Measurements from ENCODE around the gene TRAF6.

The TRAF6 gene

DNA sequence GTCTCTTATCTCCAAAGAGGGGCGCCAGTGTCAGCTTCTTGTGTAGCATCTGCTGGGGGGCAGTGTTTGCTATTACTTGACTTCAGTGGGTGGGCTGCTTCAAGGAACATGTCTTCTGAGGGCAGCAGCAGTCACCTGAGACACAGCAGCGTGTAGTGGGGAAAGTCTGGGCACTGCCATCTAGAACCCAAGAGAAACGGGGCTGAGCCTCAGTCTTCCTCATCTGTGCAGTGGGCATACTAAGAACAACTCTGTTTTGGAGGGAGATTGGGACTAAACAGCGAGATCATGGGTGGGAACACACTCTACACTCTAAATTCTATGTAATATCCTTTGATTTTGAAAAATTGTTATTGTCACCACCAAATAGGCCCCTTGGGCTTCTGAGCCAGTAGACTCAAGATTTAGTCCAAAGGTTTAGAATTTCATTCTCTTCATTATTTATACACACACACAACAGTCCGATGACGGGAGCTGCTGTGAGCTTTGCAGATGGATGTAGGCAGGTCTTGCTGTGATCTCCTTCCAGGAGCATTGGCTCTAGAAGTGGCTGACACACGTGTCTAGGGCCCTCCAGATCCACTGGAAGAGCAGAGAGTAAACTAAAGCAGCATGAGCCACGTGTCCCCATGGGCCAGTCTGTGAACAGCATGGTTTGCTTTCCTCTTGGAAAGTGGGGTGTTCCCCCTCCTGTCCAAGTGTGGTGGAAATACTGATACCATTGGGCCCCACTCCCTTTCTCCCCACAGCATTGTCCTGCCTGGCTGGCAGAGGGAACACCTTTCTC, 51.8 kb downstream of the TRAF6 start:
- DNase-seq (ENCODE audit: low spot score), result no peak

DNA sequence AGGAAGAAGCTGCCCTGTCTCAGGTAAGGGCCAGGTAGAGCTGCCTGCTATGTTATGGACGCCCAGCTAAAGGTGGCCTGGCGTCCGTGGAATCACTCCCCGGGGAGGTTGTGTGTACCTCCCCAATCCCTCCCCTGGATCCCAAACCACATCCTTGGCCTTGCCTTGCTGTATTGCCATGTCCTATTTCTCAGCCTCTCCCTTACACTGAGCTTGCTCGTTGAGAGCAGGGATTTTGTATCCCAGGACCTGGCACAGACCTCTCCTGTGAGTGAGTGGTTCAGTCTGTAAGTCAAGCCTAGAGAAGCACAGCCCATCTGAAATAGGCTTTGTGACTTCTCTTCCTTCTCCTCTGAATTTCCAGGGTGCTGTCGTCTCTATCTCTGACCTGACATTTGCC, 53.9 kb downstream of the TRAF6 start:
- no peak for DNase-seq (ENCODE audit: low spot score)

DNA sequence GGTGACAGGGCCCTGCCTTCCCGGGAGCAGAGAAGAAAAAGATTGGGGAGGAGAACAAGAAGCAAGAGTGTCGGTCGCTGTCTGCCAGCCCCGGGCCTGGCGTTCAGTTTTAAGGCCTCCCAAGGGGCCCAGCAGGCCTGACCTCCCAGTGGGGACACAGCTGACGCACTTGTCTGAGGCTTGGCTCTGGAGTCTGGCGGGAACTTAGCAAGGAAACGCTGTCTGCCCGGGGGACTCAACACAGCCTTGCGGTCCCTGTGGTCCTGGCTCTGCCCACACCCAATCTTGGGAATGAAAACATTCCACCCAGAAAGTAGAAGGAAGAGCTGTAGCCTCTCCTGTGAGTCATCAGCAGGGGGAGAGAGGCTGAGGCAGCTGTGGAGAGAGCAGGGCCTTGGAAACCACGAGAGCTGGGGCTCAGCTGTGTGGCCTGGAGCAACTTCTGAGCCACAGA, 54.4 kb downstream of the TRAF6 start:
- DNase-seq (ENCODE audit: low spot score), result peak; percentile 97

DNA sequence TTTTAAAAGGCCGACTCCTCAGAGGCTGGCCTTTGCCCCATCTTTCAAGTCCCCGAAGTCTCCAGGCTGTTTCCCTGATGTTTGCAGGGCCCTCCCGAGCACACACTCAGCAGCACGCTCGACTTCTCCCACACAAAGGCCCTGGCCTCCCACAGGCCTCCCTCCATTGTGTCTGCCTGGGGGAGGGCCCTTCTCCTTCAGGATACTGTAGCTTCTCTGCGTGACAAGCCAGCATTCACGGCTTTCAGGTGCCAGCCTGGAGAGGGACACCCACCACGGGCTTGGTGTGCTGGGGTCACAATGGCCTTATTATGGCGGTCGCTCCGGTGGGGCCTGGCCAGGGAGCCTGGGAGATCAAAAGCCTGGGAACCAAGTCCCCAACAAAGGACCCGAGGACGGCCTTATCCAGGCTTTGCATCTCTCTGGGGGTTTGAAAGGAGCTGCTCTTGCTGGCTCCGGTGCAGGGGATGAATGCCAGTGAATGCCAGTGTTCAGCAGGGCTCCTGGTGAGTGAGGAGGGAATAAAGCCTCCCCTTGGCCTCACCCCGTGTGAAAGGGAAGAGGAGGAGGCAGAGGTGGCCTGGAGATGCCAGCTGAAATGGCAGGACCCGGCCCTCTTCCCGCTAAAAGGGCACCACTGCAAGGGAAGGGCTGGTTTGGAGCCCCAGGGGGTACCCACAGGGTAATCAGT, 55.0 kb downstream of the TRAF6 start:
- DNase-seq (ENCODE audit: low spot score), result no peak

DNA sequence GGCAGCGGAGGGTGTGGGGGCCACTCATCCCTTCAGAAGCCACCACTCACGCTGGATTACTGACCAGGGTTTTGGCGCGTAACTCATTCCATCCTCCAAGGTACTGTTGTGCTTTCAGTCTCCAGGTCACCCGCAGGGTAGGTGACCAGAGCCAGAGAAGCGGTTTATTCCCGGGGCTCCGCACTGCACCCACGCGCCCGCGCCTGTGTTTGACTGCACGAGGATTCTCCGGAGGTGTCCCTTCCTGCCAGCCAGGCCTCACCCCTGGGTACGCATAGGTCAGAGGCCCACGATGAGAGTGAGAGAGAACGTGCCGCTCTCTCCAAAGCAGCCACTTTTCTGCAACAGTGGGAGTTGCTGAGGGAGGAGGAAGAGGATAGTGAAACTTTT, 55.5 kb downstream of the TRAF6 start:
- no peak for DNase-seq (ENCODE audit: low spot score)

DNA sequence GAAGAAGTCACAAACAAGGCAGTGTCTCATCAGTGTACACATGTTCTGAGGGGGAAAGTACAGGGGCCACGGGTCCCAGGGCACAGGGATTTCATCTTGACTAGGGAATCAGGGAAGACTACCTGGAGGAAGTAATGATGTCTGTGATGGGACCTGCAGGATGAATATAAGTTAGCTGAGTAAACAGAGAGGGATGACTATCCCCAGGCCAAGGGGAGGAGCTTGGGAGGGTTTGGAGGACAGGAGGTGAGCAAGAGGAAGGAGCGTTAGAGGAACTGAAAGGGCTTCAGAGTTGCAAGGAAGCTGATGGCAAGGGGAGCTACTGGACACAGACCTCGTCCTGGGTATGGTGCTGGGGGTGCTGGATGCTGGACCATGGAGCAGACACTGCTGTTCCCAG, 56.4 kb downstream of the TRAF6 start:
- DNase-seq (ENCODE audit: low spot score), result no peak

DNA sequence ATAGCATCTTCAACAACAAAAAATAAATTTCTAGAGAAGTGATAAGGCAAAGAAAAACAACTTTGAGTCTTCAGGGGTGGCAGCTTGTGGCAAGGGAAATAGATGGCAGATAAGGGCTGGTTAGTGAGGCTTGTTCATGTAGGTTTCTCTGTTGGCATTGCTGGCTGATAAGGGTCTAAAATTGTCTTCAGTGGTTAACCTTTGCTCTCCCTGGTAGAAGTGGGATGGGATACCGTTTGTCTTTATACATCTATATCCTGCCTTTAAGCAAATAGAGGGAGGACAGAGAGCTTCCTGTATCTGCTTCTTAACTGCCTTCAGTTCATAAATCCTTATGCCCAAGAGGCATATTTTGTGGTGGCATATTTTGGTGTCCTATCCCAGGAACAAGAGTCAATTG, 57.1 kb downstream of the TRAF6 start:
- DNase-seq (ENCODE audit: low spot score), result no peak

DNA sequence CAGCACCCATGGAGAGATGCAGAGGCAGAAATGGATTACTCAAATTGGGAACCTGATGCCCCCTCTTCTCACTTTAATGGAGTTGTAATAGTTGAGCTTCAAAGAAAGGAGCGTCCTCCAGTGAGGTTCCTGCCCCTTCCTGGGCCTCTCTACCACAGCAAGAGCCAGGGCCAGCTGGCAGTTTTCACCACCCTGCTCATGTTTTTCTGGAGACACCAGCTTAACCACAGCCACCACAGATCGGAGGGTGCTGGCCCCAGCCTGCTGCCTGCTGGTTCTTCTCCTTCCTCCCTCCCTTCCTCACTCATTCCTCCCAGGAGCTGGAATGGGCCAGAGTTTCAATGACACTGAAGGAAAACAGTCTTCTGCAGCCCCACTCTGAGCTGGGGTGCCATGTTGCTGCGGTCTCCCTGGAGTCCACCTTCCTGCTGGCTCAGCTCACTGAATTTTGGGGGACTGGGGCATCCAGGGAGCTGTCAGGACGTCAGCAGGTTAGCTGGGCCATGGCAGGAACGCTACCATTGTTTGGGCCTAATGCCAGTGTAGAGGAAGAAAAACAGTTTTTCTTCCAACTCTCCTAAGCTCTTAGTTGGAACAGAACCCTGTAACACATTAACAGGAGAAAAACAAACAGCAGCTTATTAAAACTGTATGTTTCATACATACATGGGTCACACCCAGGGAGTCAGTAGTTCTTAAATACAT, 57.7 kb downstream of the TRAF6 start:
- DNase-seq (ENCODE audit: low spot score), result peak; percentile 40

DNA sequence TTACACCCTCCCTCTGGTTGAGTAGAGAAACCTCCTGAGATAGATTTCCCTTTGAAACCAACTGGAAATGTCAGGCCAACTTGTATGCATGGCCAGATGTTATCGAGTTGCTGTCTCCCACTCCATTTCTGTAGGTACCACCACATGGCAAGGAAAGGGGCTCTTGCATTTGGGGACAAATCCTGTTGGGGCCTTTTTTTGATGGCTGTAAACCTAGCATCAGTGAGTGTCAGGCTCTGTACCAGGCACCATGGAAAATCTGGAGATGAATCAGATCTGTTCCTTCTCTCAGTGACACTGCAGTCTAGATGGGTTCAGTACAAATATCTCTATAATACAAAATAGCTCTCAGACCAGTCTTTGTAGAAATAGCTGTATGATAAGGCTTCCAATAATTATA, 58.4 kb downstream of the TRAF6 start:
- DNase-seq (ENCODE audit: low spot score), result no peak

DNA sequence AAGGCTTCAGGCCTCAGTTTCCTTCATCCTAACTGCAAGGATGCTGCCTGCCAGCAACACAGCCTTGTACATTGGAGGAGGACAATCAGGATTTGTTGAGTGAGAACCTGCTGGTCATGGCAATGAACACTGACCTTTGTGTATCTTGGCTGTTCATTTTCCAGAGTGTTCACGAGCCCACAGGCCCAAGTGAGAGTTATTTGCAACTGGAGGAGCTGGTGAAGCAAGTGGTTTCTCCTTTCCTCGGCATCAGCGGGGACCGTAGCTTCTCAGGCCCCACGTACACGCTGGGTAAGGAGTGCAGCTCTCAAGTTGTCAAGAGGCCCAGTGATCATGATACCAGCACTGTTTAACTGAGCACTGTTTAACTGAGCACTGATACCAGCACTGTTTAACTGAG, 59.0 kb downstream of the TRAF6 start:
- DNase-seq (ENCODE audit: low spot score), result no peak

DNA sequence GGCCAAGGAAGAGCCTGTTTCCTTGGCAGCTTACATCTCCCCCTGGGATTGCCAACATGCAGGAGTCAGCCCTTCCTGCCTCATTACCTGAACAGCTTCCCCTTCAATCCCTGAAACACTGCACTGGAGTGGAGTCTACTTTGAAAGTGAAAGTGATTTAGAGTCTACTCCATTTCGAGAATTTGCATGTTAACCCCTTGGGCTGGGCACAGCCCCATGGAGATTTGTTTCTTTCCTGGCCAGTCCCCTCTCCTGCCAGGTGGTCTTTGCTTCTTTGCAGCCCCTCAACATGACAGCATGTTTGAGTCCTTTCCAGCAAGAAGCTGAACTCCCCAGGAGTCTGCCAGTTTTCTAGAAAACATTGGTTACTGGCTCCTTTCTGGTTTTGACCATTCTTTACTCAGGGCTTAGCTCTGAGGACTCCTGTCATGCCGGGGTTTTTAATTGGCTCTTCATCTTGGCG, 59.9 kb downstream of the TRAF6 start:
- DNase-seq (ENCODE audit: low spot score), result no peak

DNA sequence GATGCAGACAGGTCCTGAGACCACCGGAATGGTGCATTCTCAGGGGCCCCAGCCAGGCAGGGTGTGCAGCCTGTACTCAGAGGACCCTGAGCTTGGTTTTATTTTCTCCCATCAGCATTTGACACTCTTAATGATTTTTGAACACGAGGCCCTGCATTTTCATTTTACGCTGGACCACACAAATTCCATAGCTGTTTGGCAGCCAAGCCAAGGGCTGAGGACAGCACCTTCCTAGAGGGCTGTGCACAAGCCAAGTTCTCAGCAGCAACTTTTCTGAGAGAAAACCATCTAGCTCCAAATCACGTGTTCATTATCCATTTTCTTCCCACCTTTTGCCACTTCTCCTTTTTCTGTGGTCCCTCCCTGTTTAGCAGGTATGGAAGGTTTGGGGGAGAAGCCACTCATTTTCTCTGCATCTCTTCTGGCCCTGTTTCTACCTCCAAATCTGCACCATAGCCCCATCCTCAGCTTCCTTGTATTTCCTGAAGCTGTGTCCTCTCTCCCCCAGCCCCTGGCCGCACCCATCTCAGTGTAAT, 60.4 kb downstream of the TRAF6 start:
- DNase-seq (ENCODE audit: low spot score), result no peak

DNA sequence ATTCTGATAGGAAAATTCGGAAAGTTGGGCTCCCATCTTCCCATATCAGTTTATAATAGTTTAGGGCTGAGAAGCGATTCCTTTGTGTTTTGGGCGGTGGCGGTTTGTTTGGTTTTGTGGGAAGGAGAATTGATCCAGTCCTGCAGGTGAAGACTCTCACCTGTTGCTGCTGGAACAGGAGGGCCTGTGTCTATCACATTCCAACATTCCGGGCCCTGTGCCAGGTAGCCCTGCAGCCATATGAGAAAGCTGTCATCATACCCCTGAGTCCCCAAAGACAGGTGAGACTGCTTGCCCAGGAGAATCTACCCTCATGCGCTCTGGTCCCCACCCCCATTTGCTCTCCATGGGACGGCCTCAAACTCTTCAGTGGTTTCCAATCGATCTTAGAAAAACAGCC, 62.1 kb downstream of the TRAF6 start:
- DNase-seq (ENCODE audit: low spot score), result no peak

DNA sequence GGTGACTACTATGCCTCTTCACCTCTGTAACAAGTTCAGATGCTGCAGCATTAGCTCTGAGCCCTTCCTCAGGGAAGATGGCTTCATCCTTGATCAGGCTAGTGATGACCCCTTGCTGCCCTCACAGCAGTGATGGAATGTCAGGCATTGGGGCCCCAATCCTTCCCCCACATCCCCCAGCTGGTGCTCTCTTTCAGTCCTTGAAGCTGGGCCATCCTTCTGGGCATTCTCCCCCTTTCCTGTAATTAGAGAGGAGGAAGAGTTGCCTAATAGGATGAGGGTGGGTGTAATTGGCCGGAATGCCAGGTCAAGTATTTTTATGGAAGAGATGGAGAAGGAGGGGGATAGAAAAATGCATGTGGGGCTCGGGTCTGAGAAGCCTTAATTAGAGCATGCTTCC, 62.6 kb downstream of the TRAF6 start:
- no peak for DNase-seq (ENCODE audit: low spot score)

DNA sequence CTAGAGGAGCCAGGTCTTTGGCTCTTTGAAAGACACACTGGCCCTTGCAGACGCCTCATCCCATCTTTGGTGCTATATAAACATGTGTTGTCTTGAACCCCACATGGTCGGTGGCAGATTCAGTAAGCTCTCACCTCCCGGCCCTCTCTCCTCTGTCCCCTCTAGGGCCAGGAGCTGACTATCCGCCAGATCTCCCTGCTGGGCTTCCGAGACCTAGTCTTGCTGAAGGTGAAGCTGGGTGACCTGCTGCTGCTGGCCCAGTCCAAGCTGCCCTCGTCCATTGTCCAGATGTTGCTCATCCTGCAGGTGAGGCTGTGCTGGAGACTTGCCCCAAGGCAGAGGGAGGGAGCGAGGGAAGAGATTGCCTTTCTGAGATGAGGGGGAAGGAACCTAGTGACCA, 63.9 kb downstream of the TRAF6 start:
- DNase-seq (ENCODE audit: low spot score), result no peak

DNA sequence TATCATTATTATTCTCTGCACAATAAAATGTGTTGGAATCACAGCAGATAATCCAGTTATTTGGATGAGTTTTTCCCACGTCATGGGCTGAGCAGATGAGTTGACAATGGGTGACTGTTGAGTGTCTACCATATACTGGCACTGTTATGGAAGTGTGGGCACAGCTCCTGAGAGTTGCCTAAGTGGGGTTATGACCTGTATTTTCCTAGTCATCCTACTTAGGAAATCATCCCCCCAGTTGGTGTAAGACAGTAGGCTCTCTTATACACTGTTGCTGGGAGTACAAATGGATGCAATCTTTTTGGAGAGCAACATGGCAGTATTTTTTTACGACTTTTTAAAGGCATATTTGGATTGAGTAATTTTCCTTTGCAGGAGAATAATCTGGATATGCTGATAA, 66.4 kb downstream of the TRAF6 start:
- no peak for DNase-seq (ENCODE audit: low spot score)

DNA sequence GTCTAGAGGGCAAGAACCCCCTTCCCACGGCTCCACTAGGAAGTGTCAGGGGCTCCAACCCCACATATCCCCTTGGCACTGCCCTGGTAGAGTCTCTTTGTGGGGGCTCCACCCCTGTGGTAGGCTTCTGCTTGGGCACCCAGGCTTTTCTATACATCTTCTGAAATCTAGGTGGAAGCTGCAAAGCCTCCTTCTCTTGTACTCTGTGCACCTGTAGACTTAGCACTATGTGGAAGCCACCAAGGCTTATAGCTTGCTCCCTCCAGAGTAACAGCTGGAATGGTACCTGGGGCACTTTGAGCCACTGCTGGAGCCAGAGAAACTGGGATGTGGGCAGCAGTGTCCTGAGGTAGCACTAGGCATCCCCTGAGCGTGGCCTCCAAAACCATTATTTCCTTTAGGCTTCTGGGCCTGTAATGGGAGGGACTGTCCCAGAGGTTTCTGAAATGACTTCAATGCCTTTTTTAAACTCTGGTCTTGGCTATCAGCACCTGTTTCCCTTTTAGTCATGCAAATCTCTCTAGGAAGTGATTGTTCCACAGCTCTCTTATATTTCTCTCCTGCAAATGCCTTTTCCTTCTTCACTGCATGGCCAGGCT, 68.4 kb downstream of the TRAF6 start:
- DNase-seq (ENCODE audit: low spot score), result no peak

DNA sequence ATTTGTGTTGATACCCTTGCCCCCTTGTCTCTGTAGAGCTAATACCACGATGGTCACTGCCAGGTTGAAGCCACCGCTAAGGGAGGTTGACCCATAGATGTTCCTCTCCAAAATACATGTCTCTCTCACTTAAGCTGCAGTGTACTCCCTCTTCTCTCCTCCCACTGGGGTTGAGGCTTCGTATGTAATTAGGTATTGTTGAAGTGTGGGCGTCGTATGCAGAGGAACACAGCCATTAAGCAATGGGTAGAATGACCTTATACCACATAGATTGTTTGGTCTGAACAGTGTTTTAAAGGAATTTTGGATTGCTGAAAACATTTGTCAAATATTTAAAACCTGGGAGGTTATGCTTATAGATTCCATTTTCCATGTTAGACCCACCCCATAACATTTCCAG, 71.9 kb downstream of the TRAF6 start:
- no peak for DNase-seq (ENCODE audit: low spot score)

DNA sequence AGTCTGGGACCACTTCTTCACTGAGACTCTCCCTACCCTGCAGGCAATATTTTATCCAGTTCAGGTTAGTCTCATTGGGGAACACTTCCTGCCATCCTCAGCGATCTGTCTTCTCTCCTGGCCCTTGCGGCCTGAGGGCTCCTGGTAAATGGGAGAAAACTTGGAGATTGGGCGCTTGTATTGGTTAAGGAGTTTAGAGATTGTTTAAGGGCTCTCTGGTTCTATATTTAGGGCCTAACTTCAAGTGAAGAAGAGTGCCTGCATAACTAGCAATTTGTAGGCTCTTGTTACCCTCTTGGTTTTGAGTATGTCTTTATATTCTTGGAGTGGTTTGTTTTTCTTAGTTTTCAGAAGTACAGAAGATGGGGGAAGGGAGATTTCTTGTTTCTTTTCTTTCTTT, 72.7 kb downstream of the TRAF6 start:
- DNase-seq (ENCODE audit: low spot score), result no peak
